Stomach (tissue), 4 donors: ENCODE measurements around the gene GAS2.

Experiments used
- CTCF ChIP-seq, 7 experiments: fragments of 450-650 bp in 4 of 7; fragments of 200-600 bp in 3 of 7; sonication (generic) in 3 of 7; IDR thresholded peaks; one replicate each; pipeline ENCODE4 v1.5.1; 2016 to 2019; ENCODE audit warnings: antibody characterized with exemption in 7 of 7, control low read depth in 2 of 7, mild to moderate bottlenecking in 1 of 7
- POLR2AphosphoS5 ChIP-seq, 3 donors: sonication (generic); formaldehyde crosslinking; IDR thresholded peaks; one replicate each; pipeline ENCODE4 v1.6.1; 2016; ENCODE audit warnings: antibody characterized with exemption in 3 of 3

- no peak for TF ChIP-seq POLR2AphosphoS5 (IDR thresholded peaks at IDR 0.05)
- TF ChIP-seq CTCF (IDR thresholded peaks at IDR 0.05): no peak
Observed at GRCh38 chr11:22800482-22800881, 134.1 kb downstream of the GAS2 start.
